ENCODE data around the gene USP6.
"Not testable (repeated sequence)": the region's sequence is repeated elsewhere in the genome, so short reads cannot be mapped to it uniquely, and the experiment has no call there.

USP6 gene

GRCh38 chr17:5219536-5219935 is 103.7 kb downstream of the USP6 start:
- H3K9me3 ChIP-seq: no peaks in the 10 kb centered on the region
- TF ChIP-seq CTCF (IDR thresholded peaks at IDR 0.05; ENCODE audit: low read depth, low read length): no peak
- H3K4me3 ChIP-seq (ENCODE audit: low read depth, low read length): no peak overlapping the region
- no peaks in the 10 kb centered on the region for H3K27me3 ChIP-seq
- H3K36me3 ChIP-seq: no peaks in the 10 kb centered on the region
- no peak for DNase-seq
- no peaks in the 10 kb centered on the region for H3K4me1 ChIP-seq

DNA sequence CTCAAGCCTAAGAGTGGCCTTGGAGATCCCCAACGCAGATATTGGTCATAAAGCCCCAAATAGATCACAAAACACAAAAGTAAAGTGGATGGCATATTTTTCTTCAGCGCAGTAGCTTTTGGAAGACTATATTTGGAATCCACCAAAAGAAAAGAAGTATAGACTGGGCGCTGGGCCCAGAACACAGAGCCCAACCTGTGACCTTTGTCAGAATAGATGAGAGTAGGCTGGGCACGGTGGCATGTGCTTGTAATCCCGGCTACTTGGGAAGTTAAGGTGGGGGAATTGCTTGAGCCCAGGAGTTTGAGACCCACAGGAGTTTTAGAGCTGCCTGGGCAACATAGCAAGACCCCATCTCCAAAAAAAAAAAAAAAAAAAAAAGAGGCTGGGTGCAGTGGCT is 104.2 kb downstream of the USP6 start:
- no peaks in the 10 kb centered on the region for H3K36me3 ChIP-seq
- TF ChIP-seq CTCF (IDR thresholded peaks at IDR 0.05; ENCODE audit: low read depth, low read length): no peak
- no peaks in the 10 kb centered on the region for H3K4me1 ChIP-seq
- no peaks in the 10 kb centered on the region for H3K9me3 ChIP-seq
- H3K27me3 ChIP-seq: no peaks in the 10 kb centered on the region
- H3K4me3 ChIP-seq (ENCODE audit: low read depth, low read length): no peak overlapping the region
- DNase-seq: no peak

GRCh38 chr17:5221912-5222311 is 106.1 kb downstream of the USP6 start:
- not testable (repeated sequence) for H3K4me1 ChIP-seq; H3K36me3 ChIP-seq; H3K9me3 ChIP-seq; H3K27me3 ChIP-seq; DNase-seq; H3K4me3 ChIP-seq (ENCODE audit: low read depth, low read length)
